Germinal center (tissue), 1 donor: ENCODE data around the gene MEIS3.

Experiments used
- DNase-seq: peaks from one replicate; pipeline ENCODE4 v3.0.0; 2012; ENCODE audit warnings: mixed read lengths, low spot score

The MEIS3 gene

DNA sequence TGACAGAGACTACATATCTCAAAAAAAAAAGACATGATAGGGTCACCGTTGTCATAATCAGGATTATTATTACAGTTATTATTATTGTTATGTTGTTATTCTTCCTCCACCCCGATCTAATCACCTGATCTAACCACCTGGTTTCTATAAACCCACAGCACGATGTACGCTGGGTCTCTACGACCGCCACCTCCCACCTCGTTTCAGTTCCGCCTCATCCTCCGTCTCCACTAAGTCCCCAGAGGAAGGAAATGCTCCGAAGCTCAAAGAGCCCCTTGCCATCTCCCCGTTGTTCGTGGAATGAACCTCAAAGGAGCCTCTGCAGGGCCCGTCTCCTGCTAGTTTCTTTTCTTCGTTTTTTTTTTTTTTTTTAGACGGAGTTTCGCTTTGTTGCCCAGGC, 15.9 kb upstream of the MEIS3 start:
- no peak for DNase-seq

DNA sequence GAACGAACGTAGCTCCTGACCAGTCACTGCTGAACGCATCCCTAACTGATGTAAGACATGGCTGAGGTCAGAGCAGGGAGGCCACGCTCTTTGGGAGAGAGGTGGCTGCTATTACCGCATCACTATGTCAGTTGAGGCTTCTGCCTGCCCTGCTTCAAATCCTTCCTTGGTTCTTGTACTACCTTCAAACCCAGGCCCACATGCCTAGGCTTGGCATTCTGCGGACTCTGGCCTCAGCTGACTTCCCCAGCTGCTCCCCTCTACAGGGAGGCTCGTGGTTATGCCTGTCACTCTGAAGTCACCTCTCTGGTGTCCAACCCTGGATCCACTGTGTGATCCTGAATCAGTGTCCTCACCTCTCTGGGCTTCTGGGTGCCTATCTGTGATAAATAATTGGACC, 14.8 kb upstream of the MEIS3 start:
- no peak for DNase-seq

DNA sequence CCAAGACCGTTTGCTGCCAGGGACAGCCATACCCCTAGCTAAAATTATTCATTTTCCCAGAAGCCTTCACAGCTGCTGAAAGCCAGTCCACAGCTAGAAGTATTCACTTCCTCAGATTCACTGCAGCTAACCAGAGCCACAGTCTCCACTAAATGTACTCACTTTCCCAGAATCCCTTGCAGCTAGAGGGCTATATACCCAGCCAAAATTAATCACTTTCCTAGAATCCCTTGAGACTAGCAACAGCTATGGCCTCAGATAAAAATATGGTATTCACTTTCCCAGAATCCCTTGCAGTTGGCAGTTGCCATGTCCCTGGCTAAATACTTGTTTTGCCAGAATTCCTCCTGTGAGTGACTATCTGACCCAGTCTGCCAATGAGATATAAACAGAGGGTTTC, 13.8 kb upstream of the MEIS3 start:
- peak; percentile 27 for DNase-seq

DNA sequence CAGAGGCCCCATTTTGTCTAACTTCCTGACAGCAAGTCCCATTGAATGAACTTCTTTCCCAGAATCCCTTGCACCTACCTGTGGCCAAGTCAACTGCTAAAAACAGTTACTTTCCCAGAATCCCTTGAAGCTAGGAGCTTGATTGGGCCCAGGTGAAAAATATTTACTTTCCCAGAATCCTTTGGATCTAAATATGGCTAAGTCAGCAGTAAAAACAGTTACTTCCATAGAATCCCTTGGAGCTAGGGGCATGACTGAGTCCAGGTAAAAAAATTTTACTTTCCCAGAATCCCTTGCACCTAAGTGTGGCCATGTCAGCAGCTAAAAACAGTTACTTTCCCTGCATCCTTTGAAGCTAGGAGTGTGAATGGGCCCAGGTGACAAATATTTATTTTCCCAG, 13.2 kb upstream of the MEIS3 start:
- no peak for DNase-seq

DNA sequence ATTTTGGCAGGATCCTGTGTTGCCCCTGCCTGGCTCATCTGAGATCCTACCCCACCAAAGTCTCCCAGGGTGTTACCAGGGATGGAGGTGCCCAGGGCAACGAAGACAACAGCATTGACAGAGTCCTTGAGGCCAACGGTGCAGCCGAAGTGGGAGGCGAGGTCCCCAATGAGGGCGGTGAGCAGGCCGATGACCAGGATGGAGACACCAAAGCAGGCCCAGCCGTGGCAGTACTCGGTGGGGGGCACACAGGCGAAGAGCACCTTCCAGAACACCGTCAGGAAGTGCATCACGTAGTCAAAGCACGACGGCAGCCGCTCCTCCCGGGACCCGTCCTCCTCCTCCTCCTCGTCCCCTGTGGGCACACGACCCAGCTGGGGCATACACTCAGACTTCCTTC, 12.8 kb upstream of the MEIS3 start:
- no peak for DNase-seq

DNA sequence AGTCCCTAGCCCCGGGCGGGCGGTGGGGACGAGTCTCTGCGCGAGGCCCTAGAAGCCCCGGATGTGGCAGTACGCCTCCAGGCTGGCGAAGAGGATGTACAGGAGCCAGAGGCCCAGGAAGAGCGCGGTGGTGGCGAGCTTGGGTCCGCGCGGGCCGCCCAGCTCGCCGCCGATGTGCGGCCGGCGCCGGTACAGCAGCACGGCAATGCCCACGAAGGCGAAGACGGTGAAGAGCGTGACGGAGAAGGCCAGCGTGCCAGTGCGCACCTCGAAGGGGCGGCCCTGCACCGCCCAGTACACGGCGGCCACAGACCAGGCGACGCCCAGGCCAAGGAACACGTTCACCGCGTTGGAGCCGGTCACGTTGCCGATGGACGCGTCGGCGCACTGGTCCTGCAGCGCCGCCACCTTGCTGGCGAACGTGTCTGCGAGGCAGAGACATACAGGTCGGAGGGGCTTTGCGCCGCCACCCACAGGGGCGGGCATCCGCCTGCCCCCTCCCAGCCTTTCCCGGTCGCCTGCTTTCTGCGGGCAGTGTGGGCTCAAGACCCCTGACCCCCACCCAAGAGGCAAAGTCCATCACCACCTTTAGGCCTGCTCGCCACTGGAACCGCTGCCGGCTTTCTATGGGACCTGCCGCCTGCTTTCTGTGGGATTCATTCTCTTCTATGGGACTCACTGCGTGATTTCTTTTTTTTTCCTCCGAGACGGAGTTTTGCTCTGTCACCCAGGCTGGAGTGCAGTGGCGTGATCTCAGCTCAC, 10.9 kb upstream of the MEIS3 start:
- DNase-seq, result no peak

DNA sequence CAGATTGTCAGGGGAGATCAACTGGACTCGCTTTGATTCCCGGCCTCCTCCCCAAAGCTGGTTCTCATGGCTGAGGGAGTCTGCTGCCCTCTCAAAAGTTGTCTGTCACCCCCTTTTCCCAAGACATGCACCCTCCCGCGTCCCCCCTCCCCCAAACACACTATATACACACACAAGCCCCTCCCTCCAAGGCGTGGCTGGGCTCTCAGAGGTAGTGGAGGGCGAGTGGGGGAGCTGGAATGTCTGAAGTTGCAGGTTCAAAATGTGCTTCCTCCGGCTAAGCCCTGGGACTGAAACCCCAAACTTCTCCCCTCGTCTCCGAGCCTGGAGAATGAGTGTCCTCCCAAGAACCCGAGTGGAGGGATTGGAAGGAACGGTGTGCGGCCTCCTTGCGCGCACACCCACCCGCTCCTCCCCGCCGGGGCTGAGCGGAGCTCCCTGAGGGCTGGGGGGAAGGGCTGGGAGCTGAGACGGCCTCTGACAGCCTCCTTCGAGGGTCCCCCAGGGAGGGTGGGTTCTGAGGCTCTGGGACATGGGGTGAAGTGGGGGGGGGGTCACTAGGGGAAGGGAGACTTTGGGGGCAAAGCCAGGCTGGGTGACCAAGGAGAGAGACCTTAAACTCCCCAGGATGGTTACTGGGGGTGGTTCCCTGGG, 9.9 kb upstream of the MEIS3 start:
- DNase-seq, result no peak

DNA sequence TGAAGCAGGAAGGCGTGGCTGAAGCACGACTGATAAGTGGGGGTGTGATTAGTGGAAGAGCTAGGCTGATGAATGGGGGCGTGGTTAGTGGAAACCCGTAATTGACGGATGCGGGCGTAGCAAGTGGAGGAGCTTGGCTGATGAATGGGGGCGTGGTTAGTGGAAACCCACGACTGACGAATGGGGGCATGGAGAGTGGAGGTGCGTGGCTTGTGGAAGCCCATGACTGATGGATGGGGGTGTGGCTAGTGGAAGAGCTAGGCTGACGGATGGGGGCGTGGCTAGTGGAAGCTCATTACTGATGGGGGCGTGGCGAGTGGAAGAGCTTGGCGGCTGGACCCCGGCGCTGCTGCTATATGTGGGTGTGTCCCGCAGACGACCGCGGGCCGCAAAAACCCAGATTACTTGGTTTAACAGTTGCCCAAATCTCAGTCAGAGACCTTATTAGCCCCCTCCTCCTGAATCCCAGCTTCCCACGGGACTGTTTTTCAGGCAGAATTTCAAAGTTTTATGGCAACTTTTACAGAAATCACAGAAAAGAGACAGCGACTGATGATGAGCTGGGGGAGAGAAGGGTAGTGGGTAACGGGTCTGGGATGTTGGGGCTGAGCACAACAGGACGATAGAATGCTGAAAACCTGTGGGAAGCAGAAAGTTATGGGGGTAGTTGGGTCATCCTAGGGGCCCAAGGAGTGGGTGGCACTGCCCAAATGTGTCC, 9.0 kb upstream of the MEIS3 start:
- peak; percentile 91 for DNase-seq

DNA sequence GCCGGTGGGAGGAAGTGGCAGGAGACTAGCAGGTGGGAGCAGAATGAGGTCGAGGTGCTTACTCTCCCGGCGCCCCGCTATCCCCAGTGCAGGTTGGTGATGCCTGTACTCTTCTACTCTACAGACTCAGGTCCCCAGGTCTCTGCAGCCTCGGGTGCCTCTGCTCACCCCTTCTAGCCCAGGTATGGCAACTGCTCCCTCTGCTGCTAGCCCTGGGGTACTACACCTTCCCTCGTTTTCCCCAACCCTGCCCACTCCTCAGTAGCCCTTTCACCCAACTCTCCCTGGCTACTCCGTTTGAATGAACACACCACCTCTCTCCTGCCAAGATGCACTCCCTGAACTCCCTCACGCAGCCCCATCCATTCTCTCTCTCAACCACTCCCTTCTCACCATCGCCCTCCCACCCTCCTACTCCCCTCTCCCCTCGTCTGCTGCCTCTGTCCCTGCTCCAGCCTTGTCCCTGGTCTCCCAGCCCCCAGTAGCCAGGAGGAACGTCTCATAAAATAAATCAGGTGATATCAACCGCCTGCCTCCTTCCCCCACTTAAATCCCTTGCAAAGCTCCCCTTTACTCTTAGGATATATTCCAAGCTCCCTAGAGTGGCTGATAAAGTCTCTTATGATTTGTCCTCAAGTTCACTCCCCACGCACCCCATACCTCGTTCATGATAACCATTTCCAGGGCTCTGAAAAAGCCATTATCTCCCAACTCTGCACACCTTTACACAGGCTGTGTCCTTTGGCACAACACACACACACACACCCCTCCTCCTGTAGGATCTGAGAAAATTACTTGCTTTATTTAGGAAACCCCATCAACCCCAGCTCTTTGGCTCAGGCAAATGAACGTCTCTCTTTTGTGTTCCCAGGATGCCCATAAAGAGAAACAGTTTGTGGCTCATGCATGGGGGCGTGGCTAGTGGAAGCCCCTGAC, 8.2 kb upstream of the MEIS3 start:
- peak; percentile 82 for DNase-seq

DNA sequence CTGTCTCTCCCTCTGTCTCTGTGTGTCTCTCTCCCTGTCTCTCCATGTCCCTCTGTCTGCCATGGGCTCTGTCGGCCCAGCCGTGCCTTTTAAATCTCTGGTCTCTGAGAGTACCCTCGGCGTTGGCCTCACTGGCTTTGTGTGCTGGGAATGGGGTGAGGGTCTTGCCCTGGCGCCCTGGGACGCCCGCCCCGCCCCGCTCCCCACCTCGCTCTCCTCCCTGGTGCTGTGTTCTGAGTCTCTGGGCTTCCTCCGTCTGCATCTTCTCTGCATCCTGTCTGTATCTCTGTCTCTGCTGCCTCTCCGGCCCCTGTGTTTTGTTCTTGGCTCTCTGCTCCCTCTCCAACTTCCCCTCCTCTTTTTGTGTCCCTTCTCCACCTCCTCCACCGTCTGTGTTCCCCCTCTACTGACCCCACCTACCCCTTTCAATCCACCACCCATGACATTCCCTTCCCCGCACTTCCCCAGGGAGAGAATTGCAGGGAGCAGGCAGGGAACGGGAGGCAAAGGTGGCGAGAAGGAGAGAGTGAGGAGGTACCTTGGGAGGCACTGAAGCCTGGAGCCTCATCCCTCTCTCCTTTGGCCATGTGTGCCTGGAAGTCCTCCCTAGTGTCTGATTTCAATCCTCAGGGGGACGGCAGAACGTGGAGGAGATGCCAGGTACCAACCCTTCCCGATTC, 4.0 kb upstream of the MEIS3 start:
- DNase-seq, result no peak

DNA sequence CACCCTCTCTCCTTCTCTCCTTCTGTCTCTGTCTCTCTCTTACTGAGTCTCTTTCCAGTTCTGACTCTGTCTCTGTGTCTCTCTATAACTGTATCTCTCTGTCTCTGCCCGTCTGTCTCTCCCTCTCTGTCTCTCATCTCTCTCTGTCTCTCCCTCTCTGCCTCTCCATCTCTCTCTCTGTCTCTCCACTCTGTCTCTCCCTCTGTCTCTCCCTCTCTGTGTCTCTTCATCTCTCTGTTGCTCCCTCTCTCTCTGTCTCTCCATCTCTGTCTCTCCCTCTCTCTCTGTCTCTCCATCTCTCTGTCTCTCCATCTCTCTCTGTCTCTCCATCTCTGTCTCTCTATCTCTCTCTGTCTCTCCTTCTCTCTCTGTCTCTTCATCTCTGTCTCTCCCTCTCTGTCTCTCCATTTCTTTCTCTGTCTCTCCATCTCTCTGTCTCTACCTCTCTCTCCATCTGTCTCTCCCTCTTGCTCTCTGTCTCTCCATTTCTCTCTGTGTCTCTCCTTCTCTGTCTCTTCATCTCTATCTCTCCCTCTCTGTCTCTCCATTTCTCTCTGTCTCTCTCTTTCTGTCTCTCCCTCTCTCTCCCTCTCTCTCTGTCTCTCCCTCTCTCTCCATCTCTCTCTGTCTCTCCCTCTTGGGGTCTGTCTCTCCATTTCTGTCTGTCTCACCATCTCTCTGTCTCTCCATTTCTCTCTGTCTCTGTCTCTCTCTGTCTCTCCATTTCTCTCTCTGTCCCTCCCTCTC, 3.3 kb upstream of the MEIS3 start:
- DNase-seq, result no peak

DNA sequence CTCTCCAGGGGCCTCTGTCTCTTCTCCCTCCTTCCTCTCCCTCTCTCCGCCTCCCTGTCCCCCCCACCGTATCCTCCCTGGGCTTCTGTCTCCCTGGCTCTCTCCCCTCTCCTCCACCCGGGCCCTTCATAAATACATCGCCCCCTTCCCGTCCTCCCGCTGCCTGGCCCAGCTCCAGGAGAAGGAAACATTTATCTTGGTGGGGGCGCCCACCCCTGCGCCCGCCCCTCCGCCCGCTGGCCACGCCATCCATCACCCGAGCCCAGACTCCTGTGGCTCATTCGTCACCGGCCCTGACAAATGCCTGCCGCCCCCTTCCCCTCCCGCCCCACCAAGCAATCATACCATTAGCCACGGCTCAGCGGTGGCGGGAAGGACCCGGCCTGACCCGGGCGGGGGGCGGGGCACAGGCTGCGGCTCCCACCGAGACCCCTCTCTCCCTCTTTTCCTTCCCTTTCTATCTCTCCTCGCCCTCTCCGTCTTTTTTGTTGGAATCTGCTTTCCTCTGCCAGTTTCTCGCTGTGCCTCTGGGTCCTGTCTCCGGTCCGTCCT, 2.6 kb upstream of the MEIS3 start:
- DNase-seq, result no peak

DNA sequence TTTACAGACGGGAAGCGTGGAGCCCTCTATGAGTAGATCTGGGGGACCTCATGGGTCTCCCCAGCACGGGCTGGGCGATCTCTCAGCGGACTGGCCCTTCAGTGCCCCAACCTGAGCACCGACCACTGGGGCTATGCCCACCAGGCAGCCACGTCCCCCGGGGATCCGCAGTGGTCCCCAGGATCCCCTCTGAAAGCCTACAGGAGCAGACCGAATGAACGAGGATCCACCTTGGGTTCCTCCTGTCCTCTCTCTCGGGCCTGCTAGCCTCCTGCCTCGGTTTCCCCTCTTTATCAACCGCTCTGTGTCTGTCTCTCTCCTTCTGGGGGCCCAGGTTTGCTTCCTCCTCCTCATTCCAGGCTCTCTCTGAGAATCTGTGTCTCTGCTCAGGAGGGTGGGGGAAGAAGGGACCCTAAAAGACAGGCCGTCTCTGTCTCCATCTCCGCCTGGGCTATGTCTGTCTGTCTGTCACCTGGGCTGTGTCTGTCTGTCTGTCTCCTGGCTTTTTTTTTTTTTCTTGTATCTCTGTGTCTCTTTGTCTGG, 2.0 kb upstream of the MEIS3 start:
- no peak for DNase-seq

DNA sequence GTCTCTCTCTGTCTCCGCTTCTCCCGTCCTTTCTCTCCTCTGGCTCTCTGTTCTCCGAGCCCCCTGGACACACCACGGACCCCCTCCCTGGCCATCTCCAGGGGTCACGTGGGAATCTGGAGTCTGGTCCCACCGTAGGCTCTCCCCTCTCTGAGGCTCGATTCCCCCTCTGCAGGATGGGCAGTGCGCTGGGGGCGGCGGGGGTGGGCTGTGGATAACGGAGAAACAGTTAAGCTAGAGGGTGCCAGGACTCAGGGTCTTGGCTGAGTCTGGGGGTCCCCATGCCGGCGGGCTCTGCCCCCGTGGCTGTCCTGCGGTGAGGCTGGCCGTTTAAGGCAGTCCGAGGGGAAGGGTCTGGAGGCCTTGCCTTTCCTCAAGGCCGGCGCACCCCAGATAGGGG, 462 bp upstream of the MEIS3 start:
- DNase-seq, result no peak

DNA sequence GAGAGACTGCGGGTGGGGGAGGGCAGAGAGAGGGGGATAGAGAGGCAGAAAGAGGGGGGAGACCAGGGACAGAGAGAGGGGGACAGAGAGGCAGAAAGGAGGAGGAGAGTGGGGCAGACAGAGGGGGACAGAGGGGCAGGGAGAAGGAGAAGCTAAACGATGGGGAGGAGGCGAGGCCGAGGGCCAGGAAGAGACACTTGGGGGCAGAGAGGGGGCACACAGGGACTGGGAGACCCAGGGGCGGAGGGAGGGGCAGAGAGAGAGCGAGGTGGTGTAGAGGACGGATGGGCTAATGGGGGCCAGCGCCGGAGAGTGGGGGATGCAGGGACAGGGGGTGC, 666 bp downstream of the MEIS3 start:
- DNase-seq, result no peak

DNA sequence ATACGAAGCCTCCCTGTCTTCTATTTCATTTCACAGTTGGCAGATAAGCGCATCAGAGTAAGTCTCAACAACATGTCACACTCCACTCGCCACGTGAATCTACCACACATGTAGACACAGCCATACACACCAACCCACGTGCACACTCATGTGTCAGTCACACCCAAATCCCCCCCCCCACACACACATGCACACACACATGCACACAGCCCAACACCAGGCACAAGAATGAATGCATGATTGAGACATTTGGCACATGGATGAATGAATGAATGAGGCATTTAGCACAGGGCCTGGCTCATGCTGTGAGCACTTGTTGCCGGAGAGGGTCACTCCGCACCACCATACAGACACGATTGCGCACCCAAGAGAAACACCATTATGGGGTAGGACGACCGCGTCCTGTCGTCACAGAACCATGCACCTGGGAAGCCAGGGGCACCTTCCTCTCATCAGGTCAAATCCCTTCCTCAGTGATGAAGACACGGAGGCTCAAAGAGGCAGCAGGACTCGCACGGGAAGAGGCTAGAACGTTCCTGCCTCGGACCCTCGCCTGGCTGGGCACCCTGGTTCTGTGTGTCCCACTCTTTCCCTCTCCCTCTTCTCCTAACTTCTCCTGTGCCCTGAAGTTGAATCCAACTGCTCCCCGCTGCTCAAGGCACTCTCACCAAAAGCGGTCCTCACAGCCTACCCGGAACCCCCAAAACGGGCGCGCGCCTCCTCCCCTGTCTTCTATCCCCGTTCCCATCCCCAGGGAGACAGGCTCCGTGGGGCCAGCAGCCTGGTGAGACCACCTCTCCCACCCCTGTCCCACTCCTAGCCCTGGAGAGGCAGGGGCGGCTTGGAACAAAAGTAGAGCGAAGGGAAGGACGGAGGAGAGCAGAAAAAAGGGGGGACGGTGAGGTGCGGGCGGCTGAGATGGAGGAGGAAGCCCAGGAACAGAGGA, 1.3 kb downstream of the MEIS3 start:
- no peak for DNase-seq

DNA sequence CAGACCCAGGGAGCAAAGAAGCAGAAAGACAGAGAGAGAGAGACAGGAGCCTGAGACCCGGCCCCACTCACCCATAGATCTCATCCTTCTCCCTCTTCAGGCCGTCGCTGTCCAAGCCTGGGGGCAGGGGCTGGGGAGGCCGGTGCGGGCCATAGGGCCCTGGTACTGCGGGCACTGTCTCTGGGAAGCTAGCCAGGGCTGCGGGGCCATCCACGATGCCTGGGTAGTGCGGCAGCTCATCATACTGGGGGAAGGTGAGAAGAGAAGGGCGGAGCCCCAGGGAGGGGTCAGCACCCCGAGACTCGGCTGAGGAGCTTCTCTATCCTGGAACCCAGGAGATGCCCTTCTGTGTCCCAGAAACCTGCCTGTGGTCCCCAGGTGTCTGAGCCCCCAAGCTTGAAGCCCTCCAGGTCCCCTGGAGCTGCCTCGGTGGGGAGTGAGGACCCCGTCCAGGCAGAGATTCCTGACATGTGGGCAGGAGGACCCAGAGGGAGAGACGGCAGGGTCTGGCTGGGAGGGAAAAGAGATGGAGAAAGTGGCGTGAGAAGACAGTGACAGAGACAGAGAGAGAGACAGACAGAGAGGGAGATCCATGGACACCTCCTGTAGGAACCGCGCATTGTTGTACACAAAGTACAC, 2.1 kb downstream of the MEIS3 start:
- DNase-seq, result no peak

DNA sequence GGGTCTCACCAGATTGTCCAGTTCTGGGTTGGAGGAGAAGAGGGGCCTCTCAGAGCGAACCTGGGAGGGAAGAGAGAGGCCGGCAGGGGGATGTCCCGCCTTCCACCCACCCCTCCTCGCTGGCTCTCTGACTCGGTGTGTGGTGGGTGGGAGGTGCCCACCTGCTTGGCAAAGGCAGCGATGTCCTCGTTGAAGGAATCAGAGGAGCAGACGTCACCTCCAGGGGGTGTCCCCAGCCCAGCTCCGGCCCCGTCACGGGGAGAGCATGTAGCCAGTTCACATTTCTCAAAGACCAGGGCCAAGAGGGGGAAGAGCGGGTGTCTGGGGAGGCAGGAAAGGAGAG, 2.7 kb downstream of the MEIS3 start:
- no peak for DNase-seq
